Activated naive CD4-positive, alpha-beta T cell treated with anti-CD3 and anti-CD28 coated beads, Interleukin-2, amount 50 U/mL, for 16 hours (primary cell): ENCODE data around the gene SKAP1.

Experiments
- DNase-seq: peaks from one replicate; pipeline ENCODE4 v3.0.0-alpha.2; 2020

The SKAP1 gene

DNA sequence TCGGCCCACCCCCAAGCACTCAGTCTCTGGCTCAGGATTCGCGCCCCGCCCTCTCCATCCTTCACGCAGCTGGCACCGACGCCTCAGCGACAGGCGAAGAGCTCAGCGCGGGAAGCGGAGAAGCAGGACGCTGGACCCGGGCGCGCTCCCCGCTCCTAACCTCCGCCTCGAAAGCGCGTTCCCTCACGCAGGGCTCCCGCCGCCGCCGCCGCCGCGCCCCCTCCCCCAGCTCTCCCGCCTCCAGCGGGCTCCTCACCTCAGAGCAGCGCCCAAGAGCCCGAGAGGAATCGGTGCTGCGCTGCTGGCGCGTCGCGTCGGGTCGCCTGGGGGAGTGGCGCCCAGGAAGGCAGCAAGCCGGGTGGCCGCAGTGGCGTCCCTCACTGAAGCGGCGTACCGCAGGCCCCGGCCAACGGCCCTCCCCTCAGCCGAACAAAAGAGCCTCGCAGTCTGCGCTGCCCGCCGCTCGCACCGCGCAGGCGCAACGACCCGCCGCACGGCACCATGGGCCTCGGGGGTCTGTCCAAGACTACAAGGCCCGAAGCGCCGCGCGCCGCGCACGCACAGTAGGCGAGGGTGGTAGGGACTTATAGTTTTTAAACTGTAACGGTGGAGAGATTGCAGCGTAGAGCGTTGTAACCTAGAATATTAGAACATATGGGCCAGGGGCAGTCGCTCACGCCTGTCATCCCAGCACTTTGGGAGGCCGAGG is 328.8 kb downstream of the SKAP1 start, which contains the start of gene CBX1:
CBX1 (minus strand) TSS at position 467 of the 709 bp plus-strand sequence. CDS start 24,474 bp downstream, outside the sequence.
- DNase-seq, result peak; percentile 96

GRCh38 chr17:48100591-48101011 is 329.4 kb downstream of the SKAP1 start:
- peak; percentile 16 for DNase-seq

DNA sequence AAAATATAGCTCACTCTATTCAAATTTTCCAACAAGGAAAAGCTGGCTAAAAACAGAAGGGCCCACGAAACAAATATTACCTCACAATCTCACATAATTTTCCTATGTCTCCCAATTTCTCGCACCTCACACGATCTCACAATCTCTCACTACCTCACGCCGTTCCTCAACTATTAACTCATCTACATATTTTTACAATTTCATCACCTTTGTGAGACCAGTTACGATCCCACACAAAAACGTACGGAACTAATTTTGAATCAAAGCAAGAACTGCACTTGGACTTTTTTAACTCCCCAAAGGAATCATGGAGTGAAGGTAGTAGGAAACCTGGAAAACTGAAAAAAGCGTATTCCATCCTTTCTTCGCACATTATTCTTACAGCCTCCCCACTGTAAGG is 329.9 kb downstream of the SKAP1 start:
- DNase-seq, result no peak

- no peak for DNase-seq
Measured at GRCh38 chr17:48095611-48096010, 334.4 kb downstream of the SKAP1 start.

DNA sequence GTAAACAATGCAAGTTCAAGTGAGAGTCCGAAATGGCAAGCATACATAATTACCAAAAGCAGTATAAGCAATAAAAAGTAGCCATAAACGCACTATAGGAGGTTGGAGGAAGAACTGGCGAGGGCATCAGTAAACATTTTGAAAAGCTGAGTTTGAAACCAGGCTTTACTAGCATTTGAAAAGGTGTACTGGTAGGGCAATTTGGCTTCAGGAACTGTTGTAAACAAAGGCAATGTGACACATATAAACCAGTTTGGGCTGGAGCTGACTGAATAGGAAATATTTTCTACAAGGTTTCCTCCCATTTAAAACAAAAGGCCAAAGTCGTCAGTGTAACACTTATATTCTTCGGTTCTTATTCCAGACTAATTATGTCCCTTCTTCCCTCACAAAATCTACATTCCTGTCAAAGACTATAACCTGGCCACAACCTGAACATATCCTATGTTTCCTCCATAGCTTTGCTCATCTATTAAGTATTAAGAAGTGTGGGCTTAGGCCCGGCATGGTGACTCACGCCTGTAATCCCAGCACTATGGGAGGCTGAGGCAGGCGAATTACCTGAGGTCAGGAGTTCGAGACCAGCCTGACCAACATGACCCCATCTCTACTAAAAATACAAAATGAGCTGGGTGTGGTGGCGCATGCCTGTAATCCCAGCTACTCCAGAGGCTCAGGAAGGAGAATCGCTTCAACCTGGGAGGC is 336.5 kb downstream of the SKAP1 start:
- DNase-seq, result no peak

- DNase-seq, result no peak
Measured at GRCh38 chr17:48084932-48085331, 345.1 kb downstream of the SKAP1 start.
